SK-N-SH (cell line): ENCODE data around the gene GRK3. TPM values are rescaled to one million over a fixed set of nuclear protein-coding genes. Genes with fewer than 3 reads are reported as not detected.

ENCODE experiments used
- CTCF ChIA-PET: fragments of 300-600, 350-600 bp; formaldehyde crosslinking; extraction: SDS; loops from one replicate; lab custom pipeline; 2021; lab: Yijun Ruan, JAX
- POLR2A ChIA-PET: fragments of 350-600 bp; sonication (Branson Sonifier 250); formaldehyde crosslinking; extraction: SDS; loops from one replicate; lab custom pipeline; 2020; ENCODE audit warnings: antibody characterized with exemption, inconsistent platforms; lab: Yijun Ruan, JAX
- DNase-seq: peaks from one replicate; pipeline ENCODE4 v3.0.0; 2012
- H2AFZ ChIP-seq: fragments of 200-600 bp; sonication (generic); 2 replicates; pipeline ENCODE4 v1.8.1; 2016; ENCODE audit warnings: antibody characterized with exemption, mild to moderate bottlenecking, low read depth
- H3F3A ChIP-seq: fragments of 200-600 bp; sonication (generic); replicated peaks from 2 replicates; pipeline ENCODE3; 2016; ENCODE audit warnings: antibody characterized with exemption, mild to moderate bottlenecking; ENCODE audit not compliant: insufficient read depth
- H3K27ac ChIP-seq, 2 experiments: fragments of 200-500 bp in 1 of 2; fragments of 200-600 bp in 1 of 2; sonication (Bioruptor generic) in 1 of 2; sonication (generic), shearing (Covaris generic) in 1 of 2; 2 replicates each; pipeline versions ENCODE4 v1.5.1 to v1.6.1; 2014 to 2016; ENCODE audit warnings: low read depth in 2 of 2, inconsistent platforms in 1 of 2, low read length in 1 of 2, mild to moderate bottlenecking in 1 of 2, mixed read lengths in 1 of 2
- H3K27me3 ChIP-seq: fragments of 200-600 bp; sonication (generic), shearing (Covaris generic); 2 replicates; pipeline ENCODE4 v1.6.1; 2016; ENCODE audit warnings: mixed run types; ENCODE audit not compliant: insufficient read depth
- H3K36me3 ChIP-seq, 2 experiments: fragments of 200-500 bp in 1 of 2; fragments of 200-600 bp in 1 of 2; sonication (Bioruptor generic) in 1 of 2; sonication (generic) in 1 of 2; replicated peaks in 1 of 2; 2 replicates each; pipeline versions ENCODE3 to v1.5.1; 2014 to 2016; ENCODE audit warnings: low read length in 1 of 2, mild to moderate bottlenecking in 1 of 2; ENCODE audit not compliant: insufficient read depth in 2 of 2, control insufficient read depth in 1 of 2
- H3K4me1 ChIP-seq, 2 experiments: fragments of 200-500 bp in 1 of 2; fragments of 200-600 bp in 1 of 2; sonication (Bioruptor generic) in 1 of 2; sonication (generic), shearing (Covaris generic) in 1 of 2; 2 replicates each; pipeline versions ENCODE4 v1.5.1 to v1.6.1; 2014 to 2016; ENCODE audit warnings: low read depth in 1 of 2, low read length in 1 of 2, mixed run types in 1 of 2; ENCODE audit not compliant: insufficient read depth in 2 of 2, control insufficient read depth in 1 of 2
- H3K4me2 ChIP-seq: fragments of 200-600 bp; sonication (generic), shearing (Covaris generic); 2 replicates; pipeline ENCODE4 v1.6.1; 2017; ENCODE audit warnings: mixed run types
- H3K4me3 ChIP-seq, 2 experiments: fragments of 200-500 bp in 1 of 2; fragments of 200-600 bp in 1 of 2; sonication (Bioruptor generic) in 1 of 2; sonication (generic), shearing (Covaris generic) in 1 of 2; 2 replicates each; pipeline versions ENCODE4 v1.5.1 to v1.8.1; 2014 to 2016; ENCODE audit warnings: low read depth in 2 of 2, inconsistent platforms in 1 of 2, low read length in 1 of 2, mild to moderate bottlenecking in 1 of 2, mixed read lengths in 1 of 2, moderate library complexity in 1 of 2
- H3K79me2 ChIP-seq: fragments of 200-600 bp; sonication (generic); 2 replicates; pipeline ENCODE4 v1.8.1; 2017; ENCODE audit warnings: mild to moderate bottlenecking; ENCODE audit not compliant: insufficient read depth
- H3K9ac ChIP-seq: fragments of 200-600 bp; sonication (generic); 2 replicates; pipeline ENCODE4 v1.6.1; 2017; ENCODE audit warnings: mixed run types
- H3K9me2 ChIP-seq: fragments of 200-600 bp; sonication (generic); 2 replicates; pipeline ENCODE4 v1.6.1; 2017; ENCODE audit warnings: mixed run types
- H3K9me3 ChIP-seq: fragments of 200-600 bp; sonication (generic); 2 replicates; pipeline ENCODE4 v1.6.1; 2017; ENCODE audit warnings: mixed run types, mild to moderate bottlenecking, moderate library complexity
- H4K20me1 ChIP-seq: fragments of 200-600 bp; sonication (generic); 2 replicates; pipeline ENCODE4 v1.6.1; 2017; ENCODE audit warnings: mild to moderate bottlenecking, mixed run types; ENCODE audit not compliant: insufficient read depth
- CHD2 ChIP-seq: fragments of 150-350 bp; IDR thresholded peaks from 2 replicates; pipeline ENCODE4 v1.6.1; 2018; ENCODE audit warnings: low read length; ENCODE audit not compliant: partially characterized antibody
- ELF1 ChIP-seq: IDR thresholded peaks from 2 replicates; pipeline ENCODE4 v1.4.0; 2012
- EP300 ChIP-seq, 2 experiments: IDR thresholded peaks; 2 replicates each; pipeline versions ENCODE4 v1.4.0 to v1.6.1; 2012; ENCODE audit warnings: borderline replicate concordance in 1 of 2, low read depth in 1 of 2, low read length in 1 of 2
- EZH2phosphoT487 ChIP-seq: fragments of 200-600 bp; sonication (generic); IDR thresholded peaks from 2 replicates; pipeline ENCODE4 v1.6.1; 2017; ENCODE audit warnings: low read depth, mixed run types, mild to moderate bottlenecking, antibody characterized with exemption, moderate library complexity, borderline replicate concordance
- FOXJ3 ChIP-seq: sonication (generic); formaldehyde crosslinking; IDR thresholded peaks from 2 replicates; pipeline ENCODE4 v1.5.1; 2020; ENCODE audit warnings: mild to moderate bottlenecking, missing genetic modification reagents
- FOXM1 ChIP-seq: IDR thresholded peaks from 2 replicates; pipeline ENCODE4 v1.4.0; 2012; ENCODE audit warnings: low read depth, mild to moderate bottlenecking
- GABPA ChIP-seq: IDR thresholded peaks from 2 replicates; pipeline ENCODE4 v1.4.0; 2012; ENCODE audit warnings: low read depth, mild to moderate bottlenecking
- GATA2 ChIP-seq: sonication (generic); formaldehyde crosslinking; IDR thresholded peaks from 2 replicates; pipeline ENCODE4 v1.5.0; 2020; ENCODE audit warnings: mild to moderate bottlenecking, missing genetic modification reagents
- JUND ChIP-seq: IDR thresholded peaks from 2 replicates; pipeline ENCODE4 v1.4.0; 2012
- MAX ChIP-seq: IDR thresholded peaks from 2 replicates; pipeline ENCODE4 v1.4.0; 2012; ENCODE audit warnings: low read depth
- MXI1 ChIP-seq: IDR thresholded peaks from 2 replicates; pipeline ENCODE4 v1.6.1; 2012; ENCODE audit warnings: mild to moderate bottlenecking, low read depth, low read length, improper control_type of control experiment
- NFIC ChIP-seq: IDR thresholded peaks from 2 replicates; pipeline ENCODE4 v1.4.0; 2012; ENCODE audit warnings: borderline replicate concordance
- NRF1 ChIP-seq: IDR thresholded peaks from 2 replicates; pipeline ENCODE4 v1.6.1; 2012; ENCODE audit warnings: low read depth, mild to moderate bottlenecking, low read length
- RAD21 ChIP-seq: IDR thresholded peaks from 2 replicates; pipeline ENCODE4 v1.6.1; 2012; ENCODE audit warnings: mild to moderate bottlenecking, low read length
- RFX5 ChIP-seq: IDR thresholded peaks from 2 replicates; pipeline ENCODE4 v1.6.1; 2012; ENCODE audit warnings: mild to moderate bottlenecking, improper control_type of control experiment, low read length
- SIN3A ChIP-seq: IDR thresholded peaks from 2 replicates; pipeline ENCODE4 v1.6.1; 2012; ENCODE audit warnings: low read depth, mild to moderate bottlenecking, low read length, moderate library complexity, borderline replicate concordance
- TAF1 ChIP-seq: IDR thresholded peaks from 2 replicates; pipeline ENCODE4 v1.6.1; 2012; ENCODE audit warnings: low read depth, mild to moderate bottlenecking, low read length, moderate library complexity, borderline replicate concordance
- WGBS: methylation state at CpG from one replicate; pipeline ENCODE4 v1.1.6; 2017; ENCODE audit warnings: low lambda C conversion rate; 5-methylcytosine and 5-hydroxymethylcytosine counted together
- polyA plus RNA-seq, 3 experiments: library from polyadenylated mRNA; depleted of rRNA; stranded (reverse); fragments of >200 nt; gene quantifications; 2 replicates each; pipeline ENCODE4 v1.2.3, GENCODE V29; 2012
- TF ChIP-seq, protein P1 (sequence below): fragments of 150-350 bp; IDR thresholded peaks from 2 replicates; pipeline ENCODE4 v1.6.1; 2017; ENCODE audit warnings: antibody characterized with exemption, low read length, low read depth, borderline replicate concordance
- TF ChIP-seq, protein P2 (sequence below): IDR thresholded peaks from 2 replicates; pipeline ENCODE4 v1.4.0; 2012; ENCODE audit warnings: low read depth, borderline replicate concordance
- TF ChIP-seq, protein P3 (sequence below): fragments of 200-600 bp; sonication (generic); IDR thresholded peaks from 2 replicates; pipeline ENCODE4 v1.6.1; 2017; ENCODE audit warnings: antibody characterized with exemption, mild to moderate bottlenecking, moderate library complexity

Gene GRK3
- polyA plus RNA-seq, 1 of the 3 experiments (the other 2 are of a cell fraction): 1.3 TPM

- Histone ChIP-seq H3K9ac (no peak overlapping the region), H3K79me2 (no peaks in the 10 kb centered on the region), H3K36me3 (peaks cover 0 to 12% of the 10 kb centered on the region in 2 experiments), H3K9me2 (no peaks in the 10 kb centered on the region), H3K9me3 (no peaks in the 10 kb centered on the region), H3K27ac (no peak overlapping the region), H2AFZ (no peak overlapping the region), H3K4me1 (peaks cover 0 to 6% of the 10 kb centered on the region in 2 experiments; a peak in 1 of 4 replicates), H3K4me2 (no peak overlapping the region), H3K4me3 (no peak overlapping the region), H4K20me1 (no peaks in the 10 kb centered on the region), H3F3A (no peaks in the 10 kb centered on the region), H3K27me3 (no peaks in the 10 kb centered on the region)
- ChIA-PET CTCF (interaction anchor here (1.3 kb wide), 1 partner anchor 15 kb away, joined by 3 read pairs; no protein-coding TSS in a partner anchor), POLR2A (no interaction called here)
- TF ChIP-seq RAD21 (no peak), JUND (no peak), NFIC (no peak), EZH2phosphoT487 (no peak), GATA2 (CRISPR knock-in tag) (no peak), FOXJ3 (CRISPR knock-in tag) (no peak), TAF1 (no peak), EP300 (IDR thresholded peaks at IDR 0.05; ENCODE audit: borderline replicate concordance in 1 of 2, low read depth in 1 of 2, low read length in 1 of 2) (no peak), RFX5 (no peak), MAX (no peak), SIN3A (no peak), NRF1 (no peak), ELF1 (no peak), FOXM1 (no peak), MXI1 (no peak), GABPA (no peak), CHD2 (no peak)
- TF ChIP-seq, protein P1, sequence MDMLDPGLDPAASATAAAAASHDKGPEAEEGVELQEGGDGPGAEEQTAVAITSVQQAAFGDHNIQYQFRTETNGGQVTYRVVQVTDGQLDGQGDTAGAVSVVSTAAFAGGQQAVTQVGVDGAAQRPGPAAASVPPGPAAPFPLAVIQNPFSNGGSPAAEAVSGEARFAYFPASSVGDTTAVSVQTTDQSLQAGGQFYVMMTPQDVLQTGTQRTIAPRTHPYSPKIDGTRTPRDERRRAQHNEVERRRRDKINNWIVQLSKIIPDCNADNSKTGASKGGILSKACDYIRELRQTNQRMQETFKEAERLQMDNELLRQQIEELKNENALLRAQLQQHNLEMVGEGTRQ: no peak
- TF ChIP-seq, protein P2, sequence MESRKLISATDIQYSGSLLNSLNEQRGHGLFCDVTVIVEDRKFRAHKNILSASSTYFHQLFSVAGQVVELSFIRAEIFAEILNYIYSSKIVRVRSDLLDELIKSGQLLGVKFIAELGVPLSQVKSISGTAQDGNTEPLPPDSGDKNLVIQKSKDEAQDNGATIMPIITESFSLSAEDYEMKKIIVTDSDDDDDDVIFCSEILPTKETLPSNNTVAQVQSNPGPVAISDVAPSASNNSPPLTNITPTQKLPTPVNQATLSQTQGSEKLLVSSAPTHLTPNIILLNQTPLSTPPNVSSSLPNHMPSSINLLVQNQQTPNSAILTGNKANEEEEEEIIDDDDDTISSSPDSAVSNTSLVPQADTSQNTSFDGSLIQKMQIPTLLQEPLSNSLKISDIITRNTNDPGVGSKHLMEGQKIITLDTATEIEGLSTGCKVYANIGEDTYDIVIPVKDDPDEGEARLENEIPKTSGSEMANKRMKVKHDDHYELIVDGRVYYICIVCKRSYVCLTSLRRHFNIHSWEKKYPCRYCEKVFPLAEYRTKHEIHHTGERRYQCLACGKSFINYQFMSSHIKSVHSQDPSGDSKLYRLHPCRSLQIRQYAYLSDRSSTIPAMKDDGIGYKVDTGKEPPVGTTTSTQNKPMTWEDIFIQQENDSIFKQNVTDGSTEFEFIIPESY: no peak
- TF ChIP-seq, protein P3, sequence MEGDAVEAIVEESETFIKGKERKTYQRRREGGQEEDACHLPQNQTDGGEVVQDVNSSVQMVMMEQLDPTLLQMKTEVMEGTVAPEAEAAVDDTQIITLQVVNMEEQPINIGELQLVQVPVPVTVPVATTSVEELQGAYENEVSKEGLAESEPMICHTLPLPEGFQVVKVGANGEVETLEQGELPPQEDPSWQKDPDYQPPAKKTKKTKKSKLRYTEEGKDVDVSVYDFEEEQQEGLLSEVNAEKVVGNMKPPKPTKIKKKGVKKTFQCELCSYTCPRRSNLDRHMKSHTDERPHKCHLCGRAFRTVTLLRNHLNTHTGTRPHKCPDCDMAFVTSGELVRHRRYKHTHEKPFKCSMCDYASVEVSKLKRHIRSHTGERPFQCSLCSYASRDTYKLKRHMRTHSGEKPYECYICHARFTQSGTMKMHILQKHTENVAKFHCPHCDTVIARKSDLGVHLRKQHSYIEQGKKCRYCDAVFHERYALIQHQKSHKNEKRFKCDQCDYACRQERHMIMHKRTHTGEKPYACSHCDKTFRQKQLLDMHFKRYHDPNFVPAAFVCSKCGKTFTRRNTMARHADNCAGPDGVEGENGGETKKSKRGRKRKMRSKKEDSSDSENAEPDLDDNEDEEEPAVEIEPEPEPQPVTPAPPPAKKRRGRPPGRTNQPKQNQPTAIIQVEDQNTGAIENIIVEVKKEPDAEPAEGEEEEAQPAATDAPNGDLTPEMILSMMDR: no peak
- no peak for DNase-seq
- 81% methylated on average over 9 of the region's 9 CpGs for WGBS
Observed at GRCh38 chr22:25643232-25644000, 78.9 kb downstream of the GRK3 start.
